H1 (cell line): ENCODE results near the gene TNN. TPM values are rescaled to one million over a fixed set of nuclear protein-coding genes. Genes with fewer than 3 reads are reported as not detected.

Source experiments
- CHD1 ChIP-seq: IDR thresholded peaks from 2 replicates; pipeline ENCODE4 v1.6.1; 2012; ENCODE audit warnings: low read depth, low read length, improper control_type of control experiment
- TAF7 ChIP-seq: optimal IDR thresholded peaks from 2 replicates; pipeline ENCODE3; 2011; ENCODE audit warnings: low read depth, mild to moderate bottlenecking, inconsistent platforms, low read length, moderate library complexity, borderline replicate concordance
- polyA plus RNA-seq, 7 experiments: library from polyadenylated mRNA; depleted of rRNA in 3 of 7; stranded (reverse) in 5 of 7; unstranded in 2 of 7; fragments of >200 nt in 5 of 7; fragments of 200-250 nt in 2 of 7; gene quantifications; 1 replicate in 5 of 7; 2 replicates in 1 of 7; 4 replicates in 1 of 7; pipeline versions ENCODE4 v1.2.1 to v1.2.3, GENCODE V29; 2011 to 2013; ENCODE audit warnings: missing spikeins in 2 of 7, mixed read lengths in 2 of 7
- total RNA-seq: library from RNA; stranded (reverse); fragmentation: NEBNext Ultra II Directional; extraction: Animal tissue kit (Norgen Biotek cat#: 25700); gene quantifications from 2 replicates; pipeline ENCODE4 v1.2.1, GENCODE V29; 2021
- TF ChIP-seq, protein P1 (sequence below): fragments of 300-600 bp; sonication (generic); IDR thresholded peaks from 2 replicates; pipeline ENCODE4 v1.7.1; 2012; ENCODE audit warnings: low read length, moderate library complexity, mild to moderate bottlenecking, inconsistent platforms; ENCODE audit not compliant: insufficient replicate concordance
- TF ChIP-seq, protein P2 (sequence below): IDR thresholded peaks from 2 replicates; pipeline ENCODE4 v1.6.1; 2011; ENCODE audit warnings: low read depth, mild to moderate bottlenecking, low read length; ENCODE audit not compliant: insufficient read depth

Gene TNN
- total and polyA plus RNA-seq, 2 of the 8 experiments (the other 6 are each of a cell fraction or from before 2014, with no cell fraction given) = 0.21 to 0.30 TPM

DNA sequence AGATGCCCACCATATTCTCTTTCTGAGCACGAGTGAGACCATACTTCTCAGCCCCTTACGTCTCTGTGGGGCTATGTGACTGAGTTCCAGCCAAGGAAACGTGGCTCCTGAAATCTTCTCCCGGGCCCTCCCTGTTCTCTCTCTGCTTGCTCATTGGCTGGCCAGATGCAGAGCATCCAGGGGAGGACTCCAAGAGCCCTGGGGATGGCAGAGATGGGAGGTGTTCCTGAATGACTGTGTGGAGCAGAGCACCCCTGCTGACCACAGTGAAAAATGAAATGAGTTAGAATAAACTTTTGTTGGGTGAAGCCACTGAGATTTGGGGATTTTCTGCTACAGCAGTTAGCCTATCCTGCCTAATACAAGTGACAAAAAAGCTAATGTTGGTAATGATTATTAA is 101.1 kb downstream of the TNN start (continued):
- TF ChIP-seq, protein P1, sequence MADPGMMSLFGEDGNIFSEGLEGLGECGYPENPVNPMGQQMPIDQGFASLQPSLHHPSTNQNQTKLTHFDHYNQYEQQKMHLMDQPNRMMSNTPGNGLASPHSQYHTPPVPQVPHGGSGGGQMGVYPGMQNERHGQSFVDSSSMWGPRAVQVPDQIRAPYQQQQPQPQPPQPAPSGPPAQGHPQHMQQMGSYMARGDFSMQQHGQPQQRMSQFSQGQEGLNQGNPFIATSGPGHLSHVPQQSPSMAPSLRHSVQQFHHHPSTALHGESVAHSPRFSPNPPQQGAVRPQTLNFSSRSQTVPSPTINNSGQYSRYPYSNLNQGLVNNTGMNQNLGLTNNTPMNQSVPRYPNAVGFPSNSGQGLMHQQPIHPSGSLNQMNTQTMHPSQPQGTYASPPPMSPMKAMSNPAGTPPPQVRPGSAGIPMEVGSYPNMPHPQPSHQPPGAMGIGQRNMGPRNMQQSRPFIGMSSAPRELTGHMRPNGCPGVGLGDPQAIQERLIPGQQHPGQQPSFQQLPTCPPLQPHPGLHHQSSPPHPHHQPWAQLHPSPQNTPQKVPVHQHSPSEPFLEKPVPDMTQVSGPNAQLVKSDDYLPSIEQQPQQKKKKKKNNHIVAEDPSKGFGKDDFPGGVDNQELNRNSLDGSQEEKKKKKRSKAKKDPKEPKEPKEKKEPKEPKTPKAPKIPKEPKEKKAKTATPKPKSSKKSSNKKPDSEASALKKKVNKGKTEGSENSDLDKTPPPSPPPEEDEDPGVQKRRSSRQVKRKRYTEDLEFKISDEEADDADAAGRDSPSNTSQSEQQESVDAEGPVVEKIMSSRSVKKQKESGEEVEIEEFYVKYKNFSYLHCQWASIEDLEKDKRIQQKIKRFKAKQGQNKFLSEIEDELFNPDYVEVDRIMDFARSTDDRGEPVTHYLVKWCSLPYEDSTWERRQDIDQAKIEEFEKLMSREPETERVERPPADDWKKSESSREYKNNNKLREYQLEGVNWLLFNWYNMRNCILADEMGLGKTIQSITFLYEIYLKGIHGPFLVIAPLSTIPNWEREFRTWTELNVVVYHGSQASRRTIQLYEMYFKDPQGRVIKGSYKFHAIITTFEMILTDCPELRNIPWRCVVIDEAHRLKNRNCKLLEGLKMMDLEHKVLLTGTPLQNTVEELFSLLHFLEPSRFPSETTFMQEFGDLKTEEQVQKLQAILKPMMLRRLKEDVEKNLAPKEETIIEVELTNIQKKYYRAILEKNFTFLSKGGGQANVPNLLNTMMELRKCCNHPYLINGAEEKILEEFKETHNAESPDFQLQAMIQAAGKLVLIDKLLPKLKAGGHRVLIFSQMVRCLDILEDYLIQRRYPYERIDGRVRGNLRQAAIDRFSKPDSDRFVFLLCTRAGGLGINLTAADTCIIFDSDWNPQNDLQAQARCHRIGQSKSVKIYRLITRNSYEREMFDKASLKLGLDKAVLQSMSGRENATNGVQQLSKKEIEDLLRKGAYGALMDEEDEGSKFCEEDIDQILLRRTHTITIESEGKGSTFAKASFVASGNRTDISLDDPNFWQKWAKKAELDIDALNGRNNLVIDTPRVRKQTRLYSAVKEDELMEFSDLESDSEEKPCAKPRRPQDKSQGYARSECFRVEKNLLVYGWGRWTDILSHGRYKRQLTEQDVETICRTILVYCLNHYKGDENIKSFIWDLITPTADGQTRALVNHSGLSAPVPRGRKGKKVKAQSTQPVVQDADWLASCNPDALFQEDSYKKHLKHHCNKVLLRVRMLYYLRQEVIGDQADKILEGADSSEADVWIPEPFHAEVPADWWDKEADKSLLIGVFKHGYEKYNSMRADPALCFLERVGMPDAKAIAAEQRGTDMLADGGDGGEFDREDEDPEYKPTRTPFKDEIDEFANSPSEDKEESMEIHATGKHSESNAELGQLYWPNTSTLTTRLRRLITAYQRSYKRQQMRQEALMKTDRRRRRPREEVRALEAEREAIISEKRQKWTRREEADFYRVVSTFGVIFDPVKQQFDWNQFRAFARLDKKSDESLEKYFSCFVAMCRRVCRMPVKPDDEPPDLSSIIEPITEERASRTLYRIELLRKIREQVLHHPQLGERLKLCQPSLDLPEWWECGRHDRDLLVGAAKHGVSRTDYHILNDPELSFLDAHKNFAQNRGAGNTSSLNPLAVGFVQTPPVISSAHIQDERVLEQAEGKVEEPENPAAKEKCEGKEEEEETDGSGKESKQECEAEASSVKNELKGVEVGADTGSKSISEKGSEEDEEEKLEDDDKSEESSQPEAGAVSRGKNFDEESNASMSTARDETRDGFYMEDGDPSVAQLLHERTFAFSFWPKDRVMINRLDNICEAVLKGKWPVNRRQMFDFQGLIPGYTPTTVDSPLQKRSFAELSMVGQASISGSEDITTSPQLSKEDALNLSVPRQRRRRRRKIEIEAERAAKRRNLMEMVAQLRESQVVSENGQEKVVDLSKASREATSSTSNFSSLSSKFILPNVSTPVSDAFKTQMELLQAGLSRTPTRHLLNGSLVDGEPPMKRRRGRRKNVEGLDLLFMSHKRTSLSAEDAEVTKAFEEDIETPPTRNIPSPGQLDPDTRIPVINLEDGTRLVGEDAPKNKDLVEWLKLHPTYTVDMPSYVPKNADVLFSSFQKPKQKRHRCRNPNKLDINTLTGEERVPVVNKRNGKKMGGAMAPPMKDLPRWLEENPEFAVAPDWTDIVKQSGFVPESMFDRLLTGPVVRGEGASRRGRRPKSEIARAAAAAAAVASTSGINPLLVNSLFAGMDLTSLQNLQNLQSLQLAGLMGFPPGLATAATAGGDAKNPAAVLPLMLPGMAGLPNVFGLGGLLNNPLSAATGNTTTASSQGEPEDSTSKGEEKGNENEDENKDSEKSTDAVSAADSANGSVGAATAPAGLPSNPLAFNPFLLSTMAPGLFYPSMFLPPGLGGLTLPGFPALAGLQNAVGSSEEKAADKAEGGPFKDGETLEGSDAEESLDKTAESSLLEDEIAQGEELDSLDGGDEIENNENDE = no peak
- TF ChIP-seq CHD1 (no peak), TAF7 (no peak)
- TF ChIP-seq, protein P2, sequence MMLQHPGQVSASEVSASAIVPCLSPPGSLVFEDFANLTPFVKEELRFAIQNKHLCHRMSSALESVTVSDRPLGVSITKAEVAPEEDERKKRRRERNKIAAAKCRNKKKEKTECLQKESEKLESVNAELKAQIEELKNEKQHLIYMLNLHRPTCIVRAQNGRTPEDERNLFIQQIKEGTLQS = no peak
